ENCODE data around the gene CENPB.

DNA sequence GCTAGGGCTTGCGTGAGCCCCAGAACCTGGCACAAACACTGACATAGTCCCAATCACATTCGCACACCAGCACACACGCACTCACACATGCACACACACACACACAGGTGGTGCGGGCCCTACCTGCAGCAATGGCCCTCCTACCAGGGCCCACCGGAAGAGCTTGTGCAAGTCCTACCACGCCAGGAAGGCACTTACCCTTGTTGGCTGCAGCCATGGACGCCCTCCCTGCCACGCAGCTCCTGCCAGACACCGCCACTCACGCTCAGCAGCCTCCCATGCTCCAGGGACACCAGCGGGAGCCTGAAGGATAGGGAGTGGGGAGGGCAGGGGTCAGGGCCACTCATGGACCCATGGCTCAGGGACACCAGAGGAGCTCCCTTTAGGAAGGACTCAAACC lies 26.7 kb downstream of the CENPB start:
- TF ChIP-seq, protein P1, sequence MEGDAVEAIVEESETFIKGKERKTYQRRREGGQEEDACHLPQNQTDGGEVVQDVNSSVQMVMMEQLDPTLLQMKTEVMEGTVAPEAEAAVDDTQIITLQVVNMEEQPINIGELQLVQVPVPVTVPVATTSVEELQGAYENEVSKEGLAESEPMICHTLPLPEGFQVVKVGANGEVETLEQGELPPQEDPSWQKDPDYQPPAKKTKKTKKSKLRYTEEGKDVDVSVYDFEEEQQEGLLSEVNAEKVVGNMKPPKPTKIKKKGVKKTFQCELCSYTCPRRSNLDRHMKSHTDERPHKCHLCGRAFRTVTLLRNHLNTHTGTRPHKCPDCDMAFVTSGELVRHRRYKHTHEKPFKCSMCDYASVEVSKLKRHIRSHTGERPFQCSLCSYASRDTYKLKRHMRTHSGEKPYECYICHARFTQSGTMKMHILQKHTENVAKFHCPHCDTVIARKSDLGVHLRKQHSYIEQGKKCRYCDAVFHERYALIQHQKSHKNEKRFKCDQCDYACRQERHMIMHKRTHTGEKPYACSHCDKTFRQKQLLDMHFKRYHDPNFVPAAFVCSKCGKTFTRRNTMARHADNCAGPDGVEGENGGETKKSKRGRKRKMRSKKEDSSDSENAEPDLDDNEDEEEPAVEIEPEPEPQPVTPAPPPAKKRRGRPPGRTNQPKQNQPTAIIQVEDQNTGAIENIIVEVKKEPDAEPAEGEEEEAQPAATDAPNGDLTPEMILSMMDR (IDR thresholded peaks at IDR 0.05): no peak
- no peak for TF ChIP-seq POLR2A (IDR thresholded peaks at IDR 0.05)
